Measurements from ENCODE around the gene WFDC5. TPM values are rescaled to one million over a fixed set of nuclear protein-coding genes. Genes with fewer than 3 reads are reported as not detected.

Gene WFDC5
- total and polyA plus RNA-seq, 9 of the 15 experiments (the other 6 are each of a cell fraction or from before 2014, with no cell fraction given) = not detected

DNA sequence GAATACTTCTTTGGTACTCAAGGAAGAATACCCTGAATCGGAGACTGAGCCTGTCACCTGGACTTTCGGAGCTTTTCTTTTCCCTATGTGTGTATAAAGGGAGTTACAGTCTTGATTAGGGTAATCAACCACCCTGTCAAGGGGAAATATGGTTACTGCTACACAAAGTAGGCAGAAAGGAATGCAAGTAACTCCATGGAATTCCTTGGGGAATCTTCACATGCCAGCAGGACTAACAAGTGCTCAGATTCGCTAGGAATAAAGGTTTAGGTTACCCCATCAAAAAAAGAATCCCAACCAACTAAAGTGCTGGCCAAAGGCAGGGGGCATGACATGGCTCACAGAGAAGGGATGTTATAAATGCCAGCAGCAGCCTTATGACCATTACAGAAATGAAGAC, 24.5 kb downstream of the WFDC5 start (continued):
- no peak for TF ChIP-seq ZBTB1 (CRISPR knock-in tag; IDR thresholded peaks at IDR 0.05; ENCODE audit: borderline replicate concordance, low read depth)
- TF ChIP-seq, protein P1, sequence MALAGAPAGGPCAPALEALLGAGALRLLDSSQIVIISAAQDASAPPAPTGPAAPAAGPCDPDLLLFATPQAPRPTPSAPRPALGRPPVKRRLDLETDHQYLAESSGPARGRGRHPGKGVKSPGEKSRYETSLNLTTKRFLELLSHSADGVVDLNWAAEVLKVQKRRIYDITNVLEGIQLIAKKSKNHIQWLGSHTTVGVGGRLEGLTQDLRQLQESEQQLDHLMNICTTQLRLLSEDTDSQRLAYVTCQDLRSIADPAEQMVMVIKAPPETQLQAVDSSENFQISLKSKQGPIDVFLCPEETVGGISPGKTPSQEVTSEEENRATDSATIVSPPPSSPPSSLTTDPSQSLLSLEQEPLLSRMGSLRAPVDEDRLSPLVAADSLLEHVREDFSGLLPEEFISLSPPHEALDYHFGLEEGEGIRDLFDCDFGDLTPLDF (CRISPR knock-in tag; IDR thresholded peaks at IDR 0.05) = no peak
- TF ChIP-seq NFATC3 (IDR thresholded peaks at IDR 0.05) = no peak
- no peak for TF ChIP-seq GABPB2 (CRISPR knock-in tag; conservative IDR thresholded peaks at IDR 0.05)
- TF ChIP-seq CBFA2T2 (conservative IDR thresholded peaks at IDR 0.05) = no peak
- no peak for TF ChIP-seq ZNF644 (tag; IDR thresholded peaks at IDR 0.05; ENCODE audit: low read depth)

DNA sequence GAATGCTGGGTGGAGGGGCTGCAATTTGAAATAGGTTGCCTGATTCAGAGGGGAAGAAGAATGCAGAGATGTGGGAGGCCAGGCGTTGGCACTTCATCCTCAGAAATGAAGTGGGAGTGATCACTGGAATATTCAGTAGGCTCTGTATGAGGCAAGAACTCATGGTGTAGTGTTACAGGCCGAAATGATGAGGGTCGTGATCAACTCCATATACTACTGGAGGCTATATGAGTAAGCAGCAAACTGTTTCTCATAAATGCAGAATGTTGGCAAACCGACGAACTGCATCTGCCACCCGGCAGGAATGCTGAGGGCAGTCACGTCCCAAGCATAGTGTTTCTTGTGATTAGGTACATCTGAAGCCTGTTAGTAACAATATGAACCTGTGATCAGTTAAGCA, 26.7 kb downstream of the WFDC5 start:
- DNase-seq (ENCODE audit: extremely low read depth in 1 of 4, low spot score in 3 of 4) = no peak
- H3K4me3 ChIP-seq = no peak overlapping the region
- ATAC-seq = no peak
- H3K4me2 ChIP-seq (ENCODE audit: insufficient read depth, low read length) = no peak overlapping the region
- no peaks in the 10 kb centered on the region for H3K36me3 ChIP-seq (ENCODE audit: control insufficient read depth, insufficient read depth, low read length)
- POLR2A ChIA-PET = no interaction called here
- CTCF ChIA-PET (ENCODE audit: low intra/inter-chr PET ratio) = no interaction called here
- no peaks in the 10 kb centered on the region for H3K27me3 ChIP-seq (ENCODE audit: control insufficient read depth in 2 of 2, insufficient read depth in 2 of 2, low read length in 2 of 2)
- FAIRE-seq = no peak
- WGBS (ENCODE audit: insufficient coverage, low coverage, missing lambda C conversion rate) = 63% methylated on average over 7 of the region's 7 CpGs
- no peak overlapping the region for H3K9ac ChIP-seq (ENCODE audit: insufficient read depth in 1 of 2, low read depth in 2 of 2, low read length in 2 of 2)
- H3K27ac ChIP-seq (ENCODE audit: extremely low read depth, low read depth, low read length) = no peak overlapping the region
- H3K4me1 ChIP-seq (replicated peaks in 1 of 2; ENCODE audit: control insufficient read depth in 2 of 2, insufficient read depth in 2 of 2, low read length in 2 of 2) = no peaks in the 10 kb centered on the region
- H3K79me2 ChIP-seq (ENCODE audit: control insufficient read depth, insufficient read depth, low read length) = no peaks in the 10 kb centered on the region
- intact Hi-C loops (cut with micrococcal nuclease) (no loop called here), in situ Hi-C loops (cut with MboI) (no loop called here)
- H3K9me3 ChIP-seq (replicated peaks; ENCODE audit: control insufficient read depth, insufficient read depth, low read depth, low read length) = no peaks in the 10 kb centered on the region
- BruUV-seq (replicated peaks) = no TSS peak
- no peak overlapping the region for H2AFZ ChIP-seq (ENCODE audit: low read depth, low read length)
- no peaks in the 10 kb centered on the region for H3K9me1 ChIP-seq (ENCODE audit: control insufficient read depth, insufficient read depth, low read length)
- H4K20me1 ChIP-seq (replicated peaks; ENCODE audit: control insufficient read depth, insufficient read depth, low read length) = no peaks in the 10 kb centered on the region
- TF ChIP-seq RAD51 (IDR thresholded peaks at IDR 0.05; ENCODE audit: borderline replicate concordance, low read depth) = no peak
- no peak for TF ChIP-seq CSDE1 (IDR thresholded peaks at IDR 0.05)
- TF ChIP-seq RUNX1 (IDR thresholded peaks at IDR 0.05; ENCODE audit: low read depth) = no peak
- TF ChIP-seq ZNF696 (CRISPR knock-in tag; conservative IDR thresholded peaks at IDR 0.05) = no peak
- no peak for TF ChIP-seq ILF3 (IDR thresholded peaks at IDR 0.05; ENCODE audit: borderline replicate concordance)
- no peak for TF ChIP-seq ZNF146 (CRISPR knock-in tag; IDR thresholded peaks at IDR 0.05; ENCODE audit: unreplicated experiment)
- TF ChIP-seq GTF2E2 (tag; IDR thresholded peaks at IDR 0.05) = no peak
- no peak for TF ChIP-seq KDM4B (IDR thresholded peaks at IDR 0.05; ENCODE audit: borderline replicate concordance in 2 of 2, low read depth in 1 of 2)
- no peak for TF ChIP-seq CXXC5 (CRISPR knock-in tag; IDR thresholded peaks at IDR 0.05)
- no peak for TF ChIP-seq MYBL2 (IDR thresholded peaks at IDR 0.05; ENCODE audit: low read depth)
- TF ChIP-seq MYBL2 (CRISPR knock-in tag; IDR thresholded peaks at IDR 0.05; ENCODE audit: borderline replicate concordance) = no peak
- no peak for TF ChIP-seq ZBTB17 (CRISPR knock-in tag; IDR thresholded peaks at IDR 0.05)
- TF ChIP-seq MCM5 (IDR thresholded peaks at IDR 0.05; ENCODE audit: low read depth) = no peak
- TF ChIP-seq DPF2 (IDR thresholded peaks at IDR 0.05) = no peak
- TF ChIP-seq HNRNPK (IDR thresholded peaks at IDR 0.05; ENCODE audit: low read depth, low read length, poor library complexity, severe bottlenecking) = no peak

All from K562 (cell line).